NCI-H2196 (cell line): ENCODE data around the gene EMD.
"Not testable (repeated sequence)": the region's sequence is repeated elsewhere in the genome, so short reads cannot be mapped to it uniquely, and the experiment has no call there.

Experiments used
- DNase-seq: peaks from one replicate; lab custom pipeline; 2025; ENCODE audit not compliant: unreplicated experiment; lab: John Stamatoyannopoulos, UW

Gene EMD

GRCh38 chrX:154378799-154379568 is at the start of gene EMD:
Gene EMD (plus strand): TSS chrX:154379295. CDS start chrX:154379485, 190 bp downstream.
- DNase-seq = peak; percentile 97

DNA sequence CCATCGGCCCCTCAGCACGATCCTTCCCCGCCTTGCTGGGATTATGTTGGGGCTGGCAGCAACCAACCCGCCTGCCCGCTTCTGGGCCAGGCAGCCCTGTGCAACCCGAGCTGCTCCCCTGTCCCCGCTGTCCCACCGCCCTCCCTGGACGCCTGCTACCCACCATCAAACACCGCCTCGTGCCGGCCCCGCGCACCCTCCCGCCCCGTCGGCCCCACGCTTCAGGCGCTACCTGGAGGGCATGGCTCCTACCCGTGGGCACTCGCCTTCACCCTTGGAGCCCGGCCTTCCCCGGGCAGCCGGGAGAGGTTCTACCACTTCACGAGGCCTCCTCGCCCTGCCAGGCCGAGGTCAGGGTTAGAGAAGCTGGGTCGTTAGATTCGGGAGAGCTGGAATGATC is 46.5 kb upstream of the EMD start:
- no peak for DNase-seq

DNA sequence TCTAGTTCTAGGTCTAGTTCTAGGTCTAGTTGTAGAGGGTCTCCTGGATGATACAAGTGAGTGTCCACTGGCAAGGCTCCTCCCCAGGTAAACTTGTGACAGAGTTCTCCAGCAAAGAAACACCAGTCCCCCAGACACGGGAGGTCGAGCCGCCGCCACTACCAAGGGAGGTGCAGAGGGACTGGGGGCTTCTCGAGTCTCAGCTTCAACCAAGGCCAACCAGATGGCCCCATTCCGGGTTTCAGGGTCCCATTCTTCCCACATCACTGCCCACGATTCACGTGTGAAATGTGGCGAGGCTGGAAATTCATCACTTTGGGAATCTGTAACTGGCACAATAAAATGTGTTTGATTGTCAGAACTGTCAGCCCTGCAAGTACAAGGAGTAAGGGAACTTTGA is 46.0 kb upstream of the EMD start:
- no peak for DNase-seq

DNA sequence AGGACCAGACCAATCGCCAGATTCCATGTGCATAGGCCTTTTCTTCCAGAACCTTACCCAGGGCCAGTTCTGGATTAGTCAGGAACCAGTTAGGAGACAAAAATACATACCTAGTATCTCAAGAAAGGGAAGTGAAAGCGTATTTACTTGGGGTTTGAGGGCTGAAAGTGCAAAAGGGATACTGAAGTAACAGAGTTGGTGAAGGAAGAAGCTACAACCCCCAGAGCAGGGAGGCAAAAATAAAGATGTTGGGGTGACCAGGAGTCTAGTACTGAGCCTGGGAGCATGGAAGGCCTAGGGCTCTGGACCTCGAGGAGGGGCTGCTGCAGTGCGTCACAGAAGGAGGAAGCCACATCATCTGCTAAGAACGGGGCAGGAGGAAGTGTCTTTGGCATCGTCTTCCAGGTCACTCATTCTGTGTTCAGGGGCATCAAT is 45.2 kb upstream of the EMD start:
- DNase-seq = no peak

DNA sequence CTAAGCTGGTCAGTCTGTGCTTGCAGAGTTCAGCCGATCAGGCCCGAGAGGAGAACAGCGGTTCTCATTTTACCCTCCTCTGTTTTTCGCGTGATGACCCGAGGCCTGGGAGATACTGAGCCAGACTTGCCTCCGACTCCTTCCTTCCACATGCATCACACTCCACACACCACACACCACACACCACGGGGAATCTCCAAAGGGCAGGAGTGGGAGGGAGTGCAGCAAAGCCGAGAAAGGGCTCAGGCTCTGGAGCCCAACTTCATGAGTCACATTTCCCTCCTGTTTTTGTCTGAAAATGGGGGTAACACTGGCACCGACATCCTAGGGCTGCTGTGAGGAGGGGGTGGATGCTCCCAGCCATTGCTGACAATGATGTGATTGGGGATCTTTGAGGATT is 44.6 kb upstream of the EMD start:
- no peak for DNase-seq

- DNase-seq = not testable (repeated sequence)
Measured at GRCh38 chrX:154341399-154342298, 37.4 kb upstream of the EMD start.

- DNase-seq = not testable (repeated sequence)
Measured at GRCh38 chrX:154343063-154343462, 36.0 kb upstream of the EMD start.

DNA sequence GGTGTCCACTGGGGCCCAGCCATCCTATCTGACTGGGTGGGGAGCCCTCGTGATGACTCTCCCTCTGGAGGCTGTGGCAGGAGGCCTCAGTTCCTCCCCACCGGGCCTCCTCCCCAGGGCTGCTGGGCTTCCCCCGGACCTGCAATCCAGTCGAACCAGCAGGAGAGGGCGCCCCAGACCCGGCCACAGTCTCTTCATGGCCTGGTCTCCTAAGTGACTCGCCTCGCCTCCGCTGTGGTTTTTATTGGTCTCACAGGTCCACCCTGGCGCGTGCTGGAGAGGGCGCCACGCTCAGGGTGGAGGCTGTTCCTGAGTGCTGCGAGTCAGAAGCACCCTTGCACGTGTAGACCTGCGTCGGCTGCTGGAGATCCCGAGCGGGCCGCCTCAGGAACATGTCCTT is 35.5 kb upstream of the EMD start:
- DNase-seq = not testable (repeated sequence)

- DNase-seq = no peak
Measured at GRCh38 chrX:154348114-154348531, 31.0 kb upstream of the EMD start.

GRCh38 chrX:154348646-154349358 is 30.3 kb upstream of the EMD start:
- no peak for DNase-seq

DNA sequence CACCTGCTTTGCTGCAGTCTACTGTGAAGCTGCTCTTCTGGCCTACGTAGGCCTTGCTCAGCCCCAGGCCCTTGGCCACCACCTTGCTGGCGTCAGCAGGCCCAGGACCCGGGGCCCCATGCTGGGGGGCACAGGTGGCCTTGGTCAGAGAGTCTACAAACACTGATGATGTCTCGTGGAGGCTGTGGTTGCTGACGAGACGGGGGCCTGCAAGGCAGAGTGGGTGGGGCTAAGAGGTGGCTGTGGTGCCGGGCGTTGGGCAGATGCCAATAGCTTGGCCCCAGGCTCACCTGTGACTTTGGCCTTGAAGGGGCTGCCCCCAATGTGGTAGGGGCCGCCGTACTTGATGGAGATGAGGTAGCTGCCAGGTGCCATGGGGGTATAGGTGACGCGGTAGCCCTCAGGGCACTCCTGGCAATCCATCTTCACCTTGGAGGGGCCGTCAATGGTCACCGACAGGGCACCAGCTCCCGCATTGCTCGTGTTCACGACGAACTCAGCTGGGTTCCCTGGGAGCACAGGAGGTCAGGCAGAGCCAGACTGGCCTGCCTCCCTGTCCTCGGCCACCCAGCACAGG is 29.6 kb upstream of the EMD start:
- DNase-seq = no peak

GRCh38 chrX:154349979-154350378 is 29.1 kb upstream of the EMD start:
- DNase-seq = no peak

- DNase-seq = no peak
Measured at GRCh38 chrX:154350429-154351182, 28.5 kb upstream of the EMD start.

DNA sequence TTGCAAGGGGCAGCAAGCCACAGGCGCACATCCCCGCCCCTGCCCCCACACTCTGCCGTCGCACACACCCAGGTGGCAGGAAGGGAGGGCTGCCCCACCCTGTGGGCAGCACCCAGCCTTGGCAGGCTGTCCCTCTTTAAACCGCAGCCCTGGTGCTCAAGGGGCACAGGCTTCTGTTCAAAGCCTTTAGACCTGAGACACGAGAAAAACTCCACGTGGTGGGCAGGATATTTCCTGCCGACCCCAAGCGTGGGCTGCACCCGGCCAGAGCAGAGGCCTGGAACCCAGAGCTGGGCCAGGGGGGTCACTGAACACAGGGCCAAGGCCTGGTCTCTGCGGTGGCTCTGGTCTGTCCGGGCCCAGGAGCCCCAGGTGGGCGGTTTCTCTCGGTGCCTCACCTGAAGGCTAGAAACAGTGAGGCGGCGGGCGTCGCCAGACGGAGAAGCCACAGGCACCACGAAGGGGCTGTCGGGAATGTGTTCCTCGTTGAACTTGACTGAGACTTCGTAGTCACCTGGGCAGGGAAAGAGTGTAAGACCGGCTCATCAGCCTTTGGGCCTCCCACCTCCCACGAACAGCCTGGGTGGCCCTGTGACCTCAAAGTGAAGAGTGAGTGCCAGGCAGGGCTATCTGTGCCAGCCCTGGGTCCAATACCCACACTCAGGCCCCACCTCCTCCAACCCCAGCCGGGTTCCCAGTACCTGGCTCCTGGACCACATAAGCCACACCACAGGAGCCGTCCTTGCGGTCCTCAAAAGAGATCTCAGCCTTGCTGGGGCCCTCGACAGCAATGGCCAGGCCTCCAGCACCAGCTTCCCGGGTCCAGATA is 27.7 kb upstream of the EMD start:
- DNase-seq = no peak

DNA sequence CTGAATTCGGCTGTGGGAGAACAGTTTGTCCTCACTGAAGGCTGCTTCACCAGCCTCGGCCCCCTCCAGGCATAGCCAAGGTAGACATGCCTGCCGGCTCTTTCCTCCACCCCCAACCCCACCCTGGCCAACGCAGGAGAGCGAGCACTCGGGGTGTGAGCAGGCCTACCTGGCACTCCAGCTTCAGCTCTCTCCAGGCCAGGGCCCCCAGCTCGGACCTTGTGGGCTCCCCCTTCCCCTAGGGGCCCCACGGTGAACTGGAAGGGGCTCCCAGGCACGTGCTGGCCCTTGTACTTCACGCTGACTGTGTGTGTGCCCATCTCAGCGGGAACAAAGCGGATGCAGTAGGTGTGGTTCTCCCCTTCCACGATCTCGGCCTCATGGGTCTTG is 27.1 kb upstream of the EMD start:
- no peak for DNase-seq

DNA sequence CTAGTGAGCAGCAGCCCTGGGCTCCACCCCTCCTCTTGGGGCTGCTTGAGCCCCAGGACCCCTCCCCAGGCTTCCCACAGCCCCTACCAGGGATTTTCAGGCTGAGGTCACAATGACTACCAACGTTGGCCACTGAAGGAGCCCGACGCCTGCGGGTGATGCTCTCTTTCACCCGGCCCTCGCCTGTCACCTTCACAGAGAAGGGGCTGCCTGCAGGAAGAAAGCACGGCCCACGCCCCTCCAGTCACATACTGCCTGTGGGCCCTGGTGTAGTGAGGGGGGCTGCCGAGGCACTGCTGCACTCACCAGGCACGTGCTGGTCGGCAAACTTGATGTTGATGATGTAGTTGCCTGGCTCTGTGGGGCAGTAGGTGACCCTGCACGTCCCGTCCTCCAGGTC is 26.6 kb upstream of the EMD start:
- no peak for DNase-seq

DNA sequence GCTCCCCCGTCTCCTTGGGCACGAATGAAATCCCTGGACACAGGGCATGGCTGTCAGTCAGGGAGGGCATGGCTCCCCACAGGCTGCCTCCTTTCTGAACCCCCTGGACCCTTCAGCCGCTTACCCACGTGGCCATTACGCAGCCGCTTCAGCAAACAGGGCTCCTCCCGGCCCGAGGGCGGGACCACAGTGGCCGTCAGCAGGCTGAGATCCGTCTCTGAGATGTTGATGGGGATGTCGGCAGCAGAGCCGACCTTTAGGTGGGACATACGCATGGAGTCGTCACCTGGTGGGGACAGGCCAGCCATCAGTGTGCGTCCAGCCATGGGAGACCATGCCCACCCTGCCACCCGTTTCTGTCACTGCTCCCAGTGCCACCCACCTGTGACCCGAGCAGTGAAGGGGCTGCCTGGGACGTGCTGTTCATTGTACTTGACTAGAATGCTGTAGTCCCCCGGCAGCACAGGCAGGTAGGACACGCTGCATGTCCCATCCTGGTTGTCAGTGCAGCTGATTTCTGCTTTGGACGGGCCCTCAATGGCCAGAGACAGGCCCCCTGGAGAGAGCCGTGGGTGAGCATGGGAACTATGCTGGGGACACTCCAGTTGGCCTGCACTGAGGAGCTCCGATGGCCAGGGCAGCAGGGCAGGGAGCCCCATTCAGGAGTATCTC is 25.8 kb upstream of the EMD start:
- DNase-seq = no peak

- no peak for DNase-seq
Measured at GRCh38 chrX:154354013-154354412, 25.1 kb upstream of the EMD start.

DNA sequence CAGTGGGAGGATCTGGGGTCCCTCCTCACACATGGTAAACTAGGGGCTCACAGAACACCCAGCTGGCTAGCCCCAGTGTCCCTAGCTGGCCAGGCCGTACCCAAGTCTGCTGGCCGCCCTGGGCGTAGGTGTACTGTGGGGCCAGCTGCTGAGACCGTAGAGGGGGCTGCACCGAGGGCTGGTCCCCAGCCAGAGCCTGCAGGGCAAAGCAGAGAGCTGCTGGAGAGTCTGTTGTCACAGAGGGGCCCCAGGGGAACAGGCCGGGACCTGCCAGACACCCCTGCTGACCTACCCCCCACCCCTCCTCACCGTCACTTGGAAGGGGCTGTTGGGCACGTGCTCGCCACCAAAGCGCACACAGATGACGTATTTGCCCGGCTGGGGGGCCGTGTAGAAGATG is 24.6 kb upstream of the EMD start:
- no peak for DNase-seq
